HCT116 (cell line): Measurements from ENCODE around the gene AMER2. TPM values are rescaled to one million over a fixed set of nuclear protein-coding genes. Genes with fewer than 3 reads are reported as not detected.

ENCODE experiments used
- ATAC-seq: fragments of 200-7000 bp; cut with Tn5 transposase; 2 replicates; pipeline ENCODE4 v1.9.1; 2020; ENCODE audit warnings: mild to moderate bottlenecking, moderate library complexity
- BruUV-seq: library from RNA; stranded (reverse); fragments of 400-500 nt; replicated peaks from 2 replicates; lab custom pipeline; 2021; lab: Mats Ljungman, UMichigan
- CTCF ChIA-PET: fragments of 300-600 bp; sonication (Branson Sonifier 250); formaldehyde crosslinking; loops from one replicate; lab custom pipeline; 2021; ENCODE audit warnings: antibody characterized with exemption; lab: Charles Lee
- POLR2A ChIA-PET: fragments of 300-600, 350-600 bp; sonication (Branson Sonifier 250); formaldehyde crosslinking; loops from one replicate; lab custom pipeline; 2021; ENCODE audit warnings: antibody characterized with exemption; lab: Charles Lee
- RAD21 ChIA-PET, 2 experiments: fragments of 300-600 bp; sonication (Branson Sonifier 250); formaldehyde crosslinking; loops; one replicate each; lab custom pipeline; 2023; ENCODE audit warnings: low total read pairs in 2 of 2; ENCODE audit not compliant: uncharacterized antibody in 2 of 2, unreplicated experiment in 2 of 2, low non-redundant PET in 1 of 2; lab: Charles Lee
- DNase-seq: peaks from one replicate; pipeline ENCODE4 v3.0.0-alpha.2; 2010; ENCODE audit warnings: low read depth, low spot score
- H2AFZ ChIP-seq: fragments of 200-600 bp; shearing (Covaris generic), sonication (generic); 2 replicates; pipeline ENCODE4 v1.6.1; 2017; ENCODE audit warnings: low read depth, mixed run types, mixed read lengths, antibody characterized with exemption, low read length; ENCODE audit not compliant: poor library complexity, severe bottlenecking
- H3K27ac ChIP-seq: 2 replicates; pipeline ENCODE4 v1.5.1; 2012; ENCODE audit warnings: low read depth, low read length
- H3K27me3 ChIP-seq: fragments of 200-600 bp; sonication (generic); 2 replicates; pipeline ENCODE4 v1.6.1; 2016; ENCODE audit warnings: mixed run types, low read length, mixed read lengths; ENCODE audit not compliant: insufficient read depth
- H3K36me3 ChIP-seq, 2 experiments: fragments of 200-500 bp in 1 of 2; fragments of 200-600 bp in 1 of 2; sonication (Bioruptor generic) in 1 of 2; sonication (generic) in 1 of 2; 2 replicates each; pipeline versions ENCODE4 v1.5.1 to v1.6.1; 2014 to 2016; ENCODE audit warnings: low read length in 2 of 2, inconsistent platforms in 1 of 2, mixed read lengths in 1 of 2, mixed run types in 1 of 2; ENCODE audit not compliant: insufficient read depth in 2 of 2, control insufficient read depth in 1 of 2
- H3K4me1 ChIP-seq, 2 experiments: fragments of 200-600 bp in 1 of 2; sonication (generic) in 1 of 2; 2 replicates each; pipeline versions ENCODE4 v1.5.1 to v1.6.1; 2012 to 2017; ENCODE audit warnings: low read length in 2 of 2, inconsistent platforms in 1 of 2, mild to moderate bottlenecking in 1 of 2, mixed read lengths in 1 of 2, mixed run types in 1 of 2, moderate library complexity in 1 of 2; ENCODE audit not compliant: insufficient read depth in 2 of 2, control insufficient read depth in 1 of 2
- H3K4me2 ChIP-seq: fragments of 200-600 bp; sonication (generic); 2 replicates; pipeline ENCODE4 v1.6.1; 2017; ENCODE audit warnings: mixed run types, low read length, mixed read lengths
- H3K4me3 ChIP-seq, 2 experiments: fragments of 200-600 bp in 1 of 2; sonication (generic) in 1 of 2; replicated peaks in 1 of 2; 2 replicates each; pipeline ENCODE4 v1.5.1; 2011 to 2016; ENCODE audit warnings: low read length in 2 of 2, control low read depth in 1 of 2, low read depth in 1 of 2, mild to moderate bottlenecking in 1 of 2, mixed read lengths in 1 of 2, mixed run types in 1 of 2
- H3K79me2 ChIP-seq: fragments of 200-600 bp; sonication (generic); 2 replicates; pipeline ENCODE4 v1.6.1; 2017; ENCODE audit warnings: mild to moderate bottlenecking, mixed run types, low read length, moderate library complexity, mixed read lengths; ENCODE audit not compliant: insufficient read depth
- H3K9ac ChIP-seq: fragments of 200-600 bp; sonication (generic); 2 replicates; pipeline ENCODE4 v1.6.1; 2016; ENCODE audit warnings: low read length, mixed read lengths
- H3K9me2 ChIP-seq: fragments of 200-600 bp; sonication (generic), shearing (Covaris generic); 2 replicates; pipeline ENCODE4 v1.6.1; 2017; ENCODE audit warnings: mixed run types, mild to moderate bottlenecking, moderate library complexity; ENCODE audit not compliant: insufficient read depth
- H3K9me3 ChIP-seq, 2 experiments: fragments of 200-500 bp in 1 of 2; fragments of 200-600 bp in 1 of 2; sonication (Bioruptor generic) in 1 of 2; sonication (generic) in 1 of 2; 2 replicates each; pipeline ENCODE4 v1.6.1; 2014 to 2017; ENCODE audit warnings: low read length in 2 of 2, mixed read lengths in 2 of 2, inconsistent platforms in 1 of 2, low read depth in 1 of 2, mild to moderate bottlenecking in 1 of 2, mixed run types in 1 of 2, moderate library complexity in 1 of 2; ENCODE audit not compliant: control insufficient read depth in 1 of 2, insufficient read depth in 1 of 2
- H4K20me1 ChIP-seq: fragments of 200-600 bp; sonication (generic), shearing (Covaris generic); 2 replicates; pipeline ENCODE4 v1.6.1; 2017; ENCODE audit warnings: mixed run types, mild to moderate bottlenecking, moderate library complexity; ENCODE audit not compliant: insufficient read depth
- CBX3 ChIP-seq: IDR thresholded peaks from 2 replicates; pipeline ENCODE4 v1.6.1; 2012; ENCODE audit warnings: low read depth
- CTCF ChIP-seq, 3 experiments: fragments of 200-600 bp in 1 of 3; sonication (generic) in 1 of 3; IDR thresholded peaks in 2 of 3; conservative IDR thresholded peaks in 1 of 3; 2 replicates each; pipeline ENCODE4 v1.5.1; 2012 to 2017; ENCODE audit warnings: low read depth in 2 of 3, low read length in 2 of 3, antibody characterized with exemption in 1 of 3, borderline replicate concordance in 1 of 3, control low read depth in 1 of 3, mild to moderate bottlenecking in 1 of 3, mixed read lengths in 1 of 3, mixed run types in 1 of 3, moderate library complexity in 1 of 3; ENCODE audit not compliant: insufficient read depth in 1 of 3
- FOSL1 ChIP-seq: IDR thresholded peaks from 2 replicates; pipeline ENCODE4 v1.6.1; 2012; ENCODE audit warnings: low read depth
- POLR2A ChIP-seq: IDR thresholded peaks from 2 replicates; pipeline ENCODE4 v1.7.0; 2011; ENCODE audit warnings: borderline replicate concordance; ENCODE audit not compliant: insufficient read depth, insufficient read length; ENCODE audit errors: extremely low read depth
- REST ChIP-seq: IDR thresholded peaks from 2 replicates; pipeline ENCODE4 v1.6.1; 2012; ENCODE audit warnings: low read depth
- SP1 ChIP-seq: IDR thresholded peaks from 2 replicates; pipeline ENCODE4 v1.6.1; 2012; ENCODE audit warnings: low read depth
- SRF ChIP-seq: IDR thresholded peaks from 2 replicates; pipeline ENCODE4 v1.6.1; 2012; ENCODE audit warnings: low read depth
- ZBTB33 ChIP-seq: IDR thresholded peaks from 2 replicates; pipeline ENCODE4 v1.6.1; 2011; ENCODE audit warnings: mild to moderate bottlenecking, low read length, moderate library complexity; ENCODE audit not compliant: insufficient replicate concordance; ENCODE audit errors: extremely low read depth
- ZNF274 ChIP-seq: fragments of 200-500 bp; sonication (Bioruptor generic); IDR thresholded peaks from 2 replicates; pipeline ENCODE4 v1.6.1; 2014; ENCODE audit warnings: mild to moderate bottlenecking, low read depth, low read length, inconsistent platforms
- intact Hi-C: fragments of 100-400 bp; cut with micrococcal nuclease; formaldehyde crosslinking; loops from 2 replicates; pipeline ENCODE4 v1.10.0; 2022
- total RNA-seq: library from RNA; stranded (reverse); gene quantifications from one replicate; pipeline ENCODE4 v1.2.1, GENCODE V29; 2021; ENCODE audit not compliant: unreplicated experiment

AMER2 gene
- total RNA-seq, 1 experiment from 2014 or later: not detected

DNA sequence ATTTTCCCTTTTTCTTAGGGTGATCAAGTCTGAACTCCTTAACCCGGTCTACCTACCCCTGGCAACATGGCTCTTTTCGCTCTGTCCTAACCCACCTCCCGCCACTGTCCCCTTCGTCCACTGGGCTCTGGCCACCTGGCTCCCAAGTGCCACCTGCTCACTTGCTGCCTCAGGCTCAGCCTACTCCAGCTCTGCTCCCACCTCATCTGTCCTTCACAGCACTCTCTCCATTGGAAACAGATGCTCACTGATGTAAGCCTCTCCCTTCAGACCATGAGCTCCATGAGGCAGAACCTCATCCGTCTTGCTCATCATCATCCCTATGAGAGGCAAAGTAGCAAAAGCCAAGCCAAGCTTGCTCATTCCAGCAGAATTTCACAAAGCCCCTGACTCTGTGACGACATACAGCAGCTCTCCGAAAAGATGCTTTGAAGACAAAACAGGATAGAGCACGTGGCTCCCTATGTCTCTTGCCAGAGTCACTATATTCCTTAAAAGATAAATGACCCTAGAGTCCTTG is 35.3 kb upstream of the AMER2 start:
- intact Hi-C loops: no loop called here
- Histone ChIP-seq H3K36me3 (no peaks in the 10 kb centered on the region), H4K20me1 (no peaks in the 10 kb centered on the region), H3K9me3 (no peaks in the 10 kb centered on the region), H3K9me2 (no peaks in the 10 kb centered on the region), H3K27me3 (peaks cover 8% of the 10 kb centered on the region; the same call in 1 of the 2 replicates), H3K27ac (no peak overlapping the region), H3K4me1 (peaks cover 0 to 4% of the 10 kb centered on the region in 2 experiments; a peak in 1 of 4 replicates), H3K79me2 (no peaks in the 10 kb centered on the region), H3K9ac (no peak overlapping the region), H3K4me2 (no peak overlapping the region), H2AFZ (no peak overlapping the region)
- RAD21 ChIA-PET: no interaction called here
- CTCF ChIA-PET: no interaction called here
- BruUV-seq: no TSS peak
- no peak for TF ChIP-seq FOSL1
- no peak for TF ChIP-seq SP1
- TF ChIP-seq POLR2A: no peak
- TF ChIP-seq CTCF (IDR thresholded peaks at IDR 0.05 in 2 of 3, conservative IDR thresholded peaks at IDR 0.05 in 1 of 3; ENCODE audit: borderline replicate concordance in 1 of 3, insufficient read depth in 1 of 3, low read depth in 2 of 3, low read length in 2 of 3): no peak
- TF ChIP-seq SRF: no peak
- TF ChIP-seq ZNF274: no peak
- TF ChIP-seq, all 23 proteins: peak for 0
- POLR2A ChIA-PET: no interaction called here
- ATAC-seq (no peak), DNase-seq (no peak)
- H3K4me3 ChIP-seq: no peak overlapping the region

DNA sequence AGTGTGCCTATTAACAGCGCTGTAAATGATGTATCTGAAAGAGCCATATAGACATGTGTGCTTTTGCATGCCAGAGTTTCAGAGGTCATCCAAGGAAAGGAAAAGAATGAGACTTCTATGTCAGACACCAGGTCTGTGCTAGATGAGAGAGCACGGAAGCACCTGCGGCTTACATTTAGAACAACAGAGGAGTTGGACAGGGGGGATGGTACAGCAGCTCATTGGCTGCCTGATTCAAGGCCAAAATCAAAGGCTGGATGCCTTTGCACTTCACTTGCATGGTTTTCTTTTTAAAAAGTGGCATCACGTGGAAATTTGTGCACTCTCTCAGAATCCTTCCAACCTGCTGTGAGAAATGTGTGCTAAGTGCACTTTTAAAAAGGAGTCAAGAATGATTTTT is 32.8 kb upstream of the AMER2 start:
- intact Hi-C loops: no loop called here
- TF ChIP-seq ZNF274 (no peak), CBX3 (no peak), REST (no peak), ZBTB33 (no peak), SP1 (no peak)
- ChIA-PET RAD21 (no interaction called here), POLR2A (no interaction called here), CTCF (no interaction called here)
- BruUV-seq: no TSS peak
- no peak overlapping the region for H3K27ac ChIP-seq
- no peak overlapping the region for H3K4me3 ChIP-seq
- H3K36me3 ChIP-seq: no peaks in the 10 kb centered on the region
- no peak for DNase-seq
- H3K4me1 ChIP-seq: peaks cover 0 to 4% of the 10 kb centered on the region in 2 experiments; a peak in 1 of 4 replicates
- no peaks in the 10 kb centered on the region for H3K9me2 ChIP-seq
- H4K20me1 ChIP-seq: no peaks in the 10 kb centered on the region
- H3K9ac ChIP-seq: no peak overlapping the region
- no peak overlapping the region for H2AFZ ChIP-seq
- peaks cover 10% of the 10 kb centered on the region for H3K27me3 ChIP-seq
- no peak for ATAC-seq
- no peak overlapping the region for H3K4me2 ChIP-seq
- no peaks in the 10 kb centered on the region for H3K79me2 ChIP-seq
- no peaks in the 10 kb centered on the region for H3K9me3 ChIP-seq
